Epithelial cell of esophagus (primary cell): ENCODE measurements around the gene SSBP3.

Experiments used
- DNase-seq: peaks from one replicate; pipeline ENCODE4 v3.0.0; 2010; ENCODE audit warnings: low read depth
- H3K4me3 ChIP-seq: 2 replicates; pipeline ENCODE4 v1.5.1; 2011; ENCODE audit warnings: mild to moderate bottlenecking, low read length, control low read depth
- TF ChIP-seq, protein P1 (sequence below): IDR thresholded peaks from 2 replicates; pipeline ENCODE4 v1.5.1; 2011; ENCODE audit warnings: low read depth, mild to moderate bottlenecking, low read length, control low read depth, inconsistent platforms; ENCODE audit not compliant: insufficient read depth; ENCODE audit errors: missing control alignments

SSBP3 gene

GRCh38 chr1:54287801-54288211 lies 118.4 kb downstream of the SSBP3 start:
- no peak overlapping the region for H3K4me3 ChIP-seq
- no peak for DNase-seq
- TF ChIP-seq, protein P1, sequence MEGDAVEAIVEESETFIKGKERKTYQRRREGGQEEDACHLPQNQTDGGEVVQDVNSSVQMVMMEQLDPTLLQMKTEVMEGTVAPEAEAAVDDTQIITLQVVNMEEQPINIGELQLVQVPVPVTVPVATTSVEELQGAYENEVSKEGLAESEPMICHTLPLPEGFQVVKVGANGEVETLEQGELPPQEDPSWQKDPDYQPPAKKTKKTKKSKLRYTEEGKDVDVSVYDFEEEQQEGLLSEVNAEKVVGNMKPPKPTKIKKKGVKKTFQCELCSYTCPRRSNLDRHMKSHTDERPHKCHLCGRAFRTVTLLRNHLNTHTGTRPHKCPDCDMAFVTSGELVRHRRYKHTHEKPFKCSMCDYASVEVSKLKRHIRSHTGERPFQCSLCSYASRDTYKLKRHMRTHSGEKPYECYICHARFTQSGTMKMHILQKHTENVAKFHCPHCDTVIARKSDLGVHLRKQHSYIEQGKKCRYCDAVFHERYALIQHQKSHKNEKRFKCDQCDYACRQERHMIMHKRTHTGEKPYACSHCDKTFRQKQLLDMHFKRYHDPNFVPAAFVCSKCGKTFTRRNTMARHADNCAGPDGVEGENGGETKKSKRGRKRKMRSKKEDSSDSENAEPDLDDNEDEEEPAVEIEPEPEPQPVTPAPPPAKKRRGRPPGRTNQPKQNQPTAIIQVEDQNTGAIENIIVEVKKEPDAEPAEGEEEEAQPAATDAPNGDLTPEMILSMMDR = no peak

DNA sequence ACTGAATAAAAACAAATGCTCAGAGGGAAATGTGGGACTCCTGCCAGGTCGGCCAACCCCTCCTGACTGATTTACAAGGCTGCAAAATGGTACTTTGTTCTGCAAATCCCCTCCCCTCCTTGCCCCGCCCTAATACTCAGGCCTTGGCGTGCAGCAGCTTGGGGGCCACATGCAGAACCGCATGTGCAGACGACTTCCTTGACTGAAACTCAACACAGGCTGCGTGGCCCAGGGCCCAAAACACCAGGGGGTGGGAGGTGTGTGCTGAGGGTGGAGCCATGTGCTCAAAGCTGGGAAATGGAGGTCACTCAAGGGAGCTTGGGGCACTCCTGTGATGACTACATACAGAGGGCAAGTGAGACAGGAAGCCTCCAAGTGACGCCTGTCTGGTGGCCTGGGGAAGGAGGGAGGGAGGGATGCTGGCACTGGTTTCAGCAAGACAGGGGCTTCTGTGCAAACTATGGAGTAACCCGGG lies 119.0 kb downstream of the SSBP3 start:
- no peak overlapping the region for H3K4me3 ChIP-seq
- TF ChIP-seq, protein P1 = no peak
- peak; percentile 38 for DNase-seq

DNA sequence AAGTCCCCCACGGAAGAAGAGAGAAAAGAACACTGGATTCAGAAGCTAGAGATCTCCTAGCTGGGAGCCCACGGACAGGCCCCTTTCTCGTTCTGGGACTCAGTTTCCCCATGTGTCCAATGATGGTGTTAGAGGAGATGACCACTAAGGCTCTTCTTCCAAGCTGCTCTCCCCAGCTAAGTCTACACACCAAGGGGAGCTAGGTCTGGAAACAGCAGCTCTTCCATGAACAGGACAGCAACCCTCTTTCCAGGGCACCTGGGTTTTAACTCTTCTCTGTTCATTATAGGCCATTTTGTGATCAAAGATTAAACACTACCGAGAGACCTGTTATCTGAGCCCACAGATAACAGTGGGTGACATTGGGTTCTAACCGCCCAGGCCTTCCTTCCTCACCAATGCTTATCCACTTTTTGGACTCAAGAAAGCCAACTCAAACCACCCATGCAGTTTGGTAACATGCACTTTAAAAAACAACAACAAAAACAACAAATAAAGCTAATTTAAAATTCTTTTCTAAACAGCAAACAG lies 120.3 kb downstream of the SSBP3 start:
- H3K4me3 ChIP-seq = no peak overlapping the region
- TF ChIP-seq, protein P1 = no peak
- DNase-seq = no peak

GRCh38 chr1:54284781-54285529 lies 121.2 kb downstream of the SSBP3 start:
- no peak for DNase-seq
- TF ChIP-seq, protein P1 = no peak
- H3K4me3 ChIP-seq = no peak overlapping the region

DNA sequence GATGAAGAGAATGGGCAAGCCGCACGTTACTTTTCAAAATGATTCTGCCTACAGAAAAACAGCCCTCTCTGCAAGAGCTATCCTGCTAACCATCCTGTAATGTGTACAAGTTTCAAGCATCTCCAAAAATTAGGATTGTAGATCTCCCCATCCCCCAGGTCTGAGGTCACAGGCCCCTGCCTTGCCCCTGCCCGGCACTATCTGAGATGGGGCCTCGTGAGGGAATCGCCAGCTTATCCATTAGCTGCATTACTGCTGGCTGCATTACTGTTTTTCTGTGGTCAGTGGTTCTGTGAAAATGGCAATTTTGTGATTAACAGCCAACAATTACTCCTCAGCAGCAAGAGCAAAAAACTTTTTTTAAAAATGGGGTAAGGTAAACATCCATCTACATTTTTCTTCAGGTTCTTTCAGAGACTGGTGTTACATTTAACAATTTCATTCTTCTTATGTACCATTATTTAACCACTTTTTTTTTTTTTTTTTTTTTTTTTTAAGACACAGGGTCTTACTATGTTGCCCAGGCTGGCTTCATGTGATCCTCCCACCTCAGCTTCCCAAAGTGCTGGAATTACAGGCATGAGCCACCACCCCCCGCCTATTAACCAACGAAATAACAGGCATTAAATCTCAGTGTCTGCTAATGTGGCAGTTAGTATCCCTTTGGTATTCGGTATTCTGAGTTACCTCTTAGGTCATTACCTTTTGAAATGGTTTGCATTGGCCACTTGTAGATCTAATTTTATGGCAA lies 122.4 kb downstream of the SSBP3 start:
- TF ChIP-seq, protein P1 = no peak
- no peak for DNase-seq
- H3K4me3 ChIP-seq = no peak overlapping the region

- no peak for DNase-seq
- H3K4me3 ChIP-seq = no peak overlapping the region
- TF ChIP-seq, protein P1 = no peak
Observed at GRCh38 chr1:54282101-54282847, 123.9 kb downstream of the SSBP3 start.
